ENCODE measurements around the gene DISP3. TPM values are rescaled to one million over a fixed set of nuclear protein-coding genes. Genes with fewer than 3 reads are reported as not detected.

Gene DISP3
- total and polyA plus RNA-seq, 12 donors: 0.04 to 2.8 (median 0.41) TPM; not detected in 1

DNA sequence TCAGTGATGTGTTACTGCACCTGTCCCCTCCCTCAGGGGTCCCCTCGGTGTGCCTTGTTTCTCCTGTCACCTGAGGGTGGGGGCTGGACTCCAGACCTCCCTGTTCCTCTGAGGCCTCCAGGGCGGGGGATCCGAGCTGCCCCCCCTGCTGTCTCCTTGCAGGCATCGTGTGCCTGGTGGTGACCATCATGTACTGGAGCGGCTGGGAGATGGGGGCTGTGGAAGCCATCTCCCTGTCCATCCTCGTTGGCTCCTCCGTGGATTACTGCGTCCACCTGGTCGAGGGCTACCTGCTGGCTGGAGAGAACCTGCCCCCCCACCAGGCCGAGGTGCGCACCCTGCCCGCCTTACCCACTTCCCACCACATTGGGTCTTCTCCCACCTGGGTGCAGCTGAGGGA is 56.4 kb downstream of the DISP3 start:
- DNase-seq: no peak
- no peaks in the 10 kb centered on the region for H3K36me3 ChIP-seq (replicated peaks in 1 of 2)
- H3K4me3 ChIP-seq: no peak overlapping the region
- no peaks in the 10 kb centered on the region for H3K9me3 ChIP-seq (replicated peaks in 1 of 3)
- no peaks in the 10 kb centered on the region for H3K4me1 ChIP-seq (replicated peaks in 1 of 2)
- TF ChIP-seq POLR2A (IDR thresholded peaks at IDR 0.05): no peak
- TF ChIP-seq, protein P1, sequence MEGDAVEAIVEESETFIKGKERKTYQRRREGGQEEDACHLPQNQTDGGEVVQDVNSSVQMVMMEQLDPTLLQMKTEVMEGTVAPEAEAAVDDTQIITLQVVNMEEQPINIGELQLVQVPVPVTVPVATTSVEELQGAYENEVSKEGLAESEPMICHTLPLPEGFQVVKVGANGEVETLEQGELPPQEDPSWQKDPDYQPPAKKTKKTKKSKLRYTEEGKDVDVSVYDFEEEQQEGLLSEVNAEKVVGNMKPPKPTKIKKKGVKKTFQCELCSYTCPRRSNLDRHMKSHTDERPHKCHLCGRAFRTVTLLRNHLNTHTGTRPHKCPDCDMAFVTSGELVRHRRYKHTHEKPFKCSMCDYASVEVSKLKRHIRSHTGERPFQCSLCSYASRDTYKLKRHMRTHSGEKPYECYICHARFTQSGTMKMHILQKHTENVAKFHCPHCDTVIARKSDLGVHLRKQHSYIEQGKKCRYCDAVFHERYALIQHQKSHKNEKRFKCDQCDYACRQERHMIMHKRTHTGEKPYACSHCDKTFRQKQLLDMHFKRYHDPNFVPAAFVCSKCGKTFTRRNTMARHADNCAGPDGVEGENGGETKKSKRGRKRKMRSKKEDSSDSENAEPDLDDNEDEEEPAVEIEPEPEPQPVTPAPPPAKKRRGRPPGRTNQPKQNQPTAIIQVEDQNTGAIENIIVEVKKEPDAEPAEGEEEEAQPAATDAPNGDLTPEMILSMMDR (IDR thresholded peaks at IDR 0.05): no peak
- intact Hi-C loops (cut with DNase I): no loop called here
- H3K27me3 ChIP-seq: no peaks in the 10 kb centered on the region
- H3K27ac ChIP-seq: no peak overlapping the region
- WGBS, 4 donors: 86 to 100% (median 95%) methylated on average over 1 to 12 of the region's 12 CpGs

DNA sequence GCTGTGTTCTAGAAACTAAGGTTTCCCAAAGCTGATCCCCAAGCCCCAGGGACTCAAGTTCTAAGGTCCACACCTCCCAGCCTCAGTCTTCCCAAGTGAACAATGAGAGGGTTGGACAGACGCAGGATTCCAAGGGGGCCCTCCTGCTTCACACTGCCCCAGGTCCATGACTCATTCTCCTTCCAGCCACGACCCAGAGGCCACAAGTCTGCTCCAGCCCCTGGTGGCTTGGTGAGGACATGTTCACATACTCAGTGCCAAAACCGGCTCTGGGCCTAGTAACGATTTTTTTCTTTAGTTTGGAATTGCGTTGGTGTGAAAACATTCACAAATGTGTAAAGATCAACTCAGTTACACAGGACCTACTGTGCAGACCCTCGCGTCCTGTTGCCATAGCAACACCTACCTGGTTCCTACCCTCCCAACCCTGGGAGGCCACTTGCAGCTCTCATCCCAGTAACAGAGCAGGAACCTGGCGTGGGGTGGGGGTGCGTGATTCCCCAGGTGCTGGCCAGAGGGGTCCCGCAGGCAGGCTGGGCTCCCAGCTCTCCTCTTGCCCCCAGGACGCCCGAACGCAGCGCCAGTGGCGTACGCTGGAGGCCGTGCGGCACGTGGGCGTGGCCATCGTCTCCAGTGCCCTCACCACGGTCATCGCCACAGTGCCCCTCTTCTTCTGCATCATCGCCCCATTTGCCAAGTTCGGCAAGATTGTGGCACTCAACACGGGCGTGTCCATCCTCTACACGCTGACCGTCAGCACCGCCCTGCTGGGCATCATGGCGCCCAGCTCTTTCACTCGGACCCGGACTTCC is 57.0 kb downstream of the DISP3 start:
- DNase-seq: no peak
- intact Hi-C loops (cut with DNase I): no loop called here
- no peaks in the 10 kb centered on the region for H3K9me3 ChIP-seq (replicated peaks in 1 of 3)
- H3K36me3 ChIP-seq (replicated peaks in 1 of 2): no peaks in the 10 kb centered on the region
- H3K4me3 ChIP-seq: no peak overlapping the region
- no peak overlapping the region for H3K27ac ChIP-seq
- H3K27me3 ChIP-seq: no peaks in the 10 kb centered on the region
- 88 to 91% (median 89%) methylated on average over 26 to 33 of the region's 33 CpGs for WGBS, 4 donors
- no peak for TF ChIP-seq POLR2A (IDR thresholded peaks at IDR 0.05)
- TF ChIP-seq, protein P1 (IDR thresholded peaks at IDR 0.05): no peak
- H3K4me1 ChIP-seq (replicated peaks in 1 of 2): no peaks in the 10 kb centered on the region

DNA sequence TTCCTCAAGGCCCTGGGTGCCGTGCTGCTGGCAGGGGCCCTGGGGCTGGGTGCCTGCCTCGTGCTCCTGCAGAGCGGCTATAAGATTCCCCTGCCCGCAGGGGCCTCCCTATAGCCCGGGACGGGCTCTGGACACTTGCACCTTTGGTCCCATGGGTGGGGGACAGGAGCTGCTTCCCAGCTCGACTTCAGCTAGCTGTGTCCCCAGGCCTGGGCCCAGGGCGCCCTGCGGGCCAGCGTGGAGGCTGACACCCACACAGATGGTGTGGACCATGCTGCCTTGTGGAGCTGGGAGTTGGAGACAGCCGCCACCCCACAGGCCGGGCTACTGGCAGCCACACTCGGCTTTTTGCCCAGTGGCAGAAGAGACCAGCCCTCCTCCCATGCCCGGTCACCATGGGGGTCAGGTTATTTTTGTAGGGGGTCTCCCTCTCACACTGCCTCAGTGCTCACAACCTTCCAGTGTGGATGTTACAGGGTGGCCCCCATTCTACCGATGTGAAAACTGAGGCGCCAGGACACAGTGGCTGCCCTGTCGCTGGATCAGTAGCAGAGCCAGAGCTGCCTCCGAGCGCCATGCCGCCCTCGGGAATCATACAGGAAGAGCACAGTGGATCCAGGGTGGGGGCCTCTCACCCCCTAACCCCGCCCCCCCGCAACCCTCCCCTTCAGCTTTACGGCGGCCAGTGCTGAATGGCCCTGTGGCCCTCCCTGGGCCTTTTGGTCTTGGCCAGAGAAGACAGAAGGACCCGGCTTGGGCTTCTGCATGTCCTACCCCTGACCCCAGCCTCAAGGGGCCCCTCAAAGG is 57.8 kb downstream of the DISP3 start:
- Histone ChIP-seq H3K27ac (no peak overlapping the region), H3K4me1 (replicated peaks in 1 of 2) (no peaks in the 10 kb centered on the region), H3K9me3 (replicated peaks in 1 of 3) (no peaks in the 10 kb centered on the region), H3K27me3 (no peaks in the 10 kb centered on the region), H3K36me3 (replicated peaks in 1 of 2) (no peaks in the 10 kb centered on the region), H3K4me3 (no peak overlapping the region)
- DNase-seq: no peak
- intact Hi-C loops (cut with DNase I): no loop called here
- TF ChIP-seq POLR2A (IDR thresholded peaks at IDR 0.05): no peak
- TF ChIP-seq, protein P1 (IDR thresholded peaks at IDR 0.05): no peak
- WGBS, 4 donors: 54 to 92% (median 75%) methylated on average over 6 to 26 of the region's 26 CpGs

DNA sequence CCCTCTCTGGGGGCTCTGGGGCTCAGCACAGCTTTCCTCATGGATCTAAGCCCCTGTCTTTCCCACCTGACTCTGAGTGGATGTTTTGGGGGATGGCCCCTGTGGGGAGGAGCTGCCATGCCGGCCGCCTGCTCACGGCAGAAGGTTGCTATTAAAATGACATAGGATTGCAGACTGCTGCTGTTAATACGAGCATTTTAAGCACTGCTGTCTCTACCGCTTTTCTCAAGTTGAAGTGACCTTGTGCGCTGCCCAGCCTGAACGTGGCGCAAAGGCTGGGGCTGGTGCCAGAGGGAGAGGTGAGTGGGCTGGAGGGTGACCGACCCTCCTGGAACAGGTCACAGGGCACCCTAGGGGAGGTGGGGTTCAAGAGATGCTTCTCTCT is 58.4 kb downstream of the DISP3 start:
- DNase-seq: no peak
- no peak overlapping the region for H3K4me3 ChIP-seq
- H3K9me3 ChIP-seq (replicated peaks in 1 of 3): no peaks in the 10 kb centered on the region
- H3K27me3 ChIP-seq: no peaks in the 10 kb centered on the region
- no peak overlapping the region for H3K27ac ChIP-seq
- WGBS, 4 donors: 34 to 45% (median 42%) methylated on average over 5 to 9 of the region's 9 CpGs
- no peaks in the 10 kb centered on the region for H3K36me3 ChIP-seq (replicated peaks in 1 of 2)
- no peak for TF ChIP-seq POLR2A (IDR thresholded peaks at IDR 0.05)
- TF ChIP-seq, protein P1 (IDR thresholded peaks at IDR 0.05): no peak
- no peaks in the 10 kb centered on the region for H3K4me1 ChIP-seq (replicated peaks in 1 of 2)
- intact Hi-C loops (cut with DNase I): no loop called here
